Hepatocyte (in vitro differentiated cells): Measurements from ENCODE around the gene AKAP6. TPM values are rescaled to one million over a fixed set of nuclear protein-coding genes. Genes with fewer than 3 reads are reported as not detected.

ENCODE experiments used
- DNase-seq: peaks from one replicate; pipeline ENCODE4 v3.0.0-alpha.2; 2016; ENCODE audit warnings: low spot score
- H2AFZ ChIP-seq: fragments of 200-600 bp; sonication (generic); 2 replicates; pipeline ENCODE4 v1.6.0; 2016; ENCODE audit warnings: antibody characterized with exemption, mild to moderate bottlenecking
- H3K27ac ChIP-seq: fragments of 200-600 bp; sonication (generic); 2 replicates; pipeline ENCODE4 v1.5.1; 2016; ENCODE audit warnings: mild to moderate bottlenecking
- H3K27me3 ChIP-seq: fragments of 200-600 bp; sonication (generic); 2 replicates; pipeline ENCODE4 v1.6.1; 2016
- H3K36me3 ChIP-seq: fragments of 200-600 bp; sonication (generic); replicated peaks from 2 replicates; pipeline ENCODE4 v1.5.1; 2016; ENCODE audit warnings: low read depth; ENCODE audit not compliant: insufficient read depth
- H3K4me1 ChIP-seq: fragments of 200-600 bp; sonication (generic); 2 replicates; pipeline ENCODE4 v1.5.1; 2016; ENCODE audit warnings: mild to moderate bottlenecking, moderate library complexity; ENCODE audit not compliant: insufficient read depth
- H3K4me2 ChIP-seq: fragments of 200-600 bp; sonication (generic); 2 replicates; pipeline ENCODE4 v1.6.0; 2016
- H3K4me3 ChIP-seq: fragments of 200-600 bp; sonication (generic); 2 replicates; pipeline ENCODE4 v1.5.1; 2016; ENCODE audit warnings: mild to moderate bottlenecking
- H3K79me2 ChIP-seq: fragments of 200-600 bp; sonication (generic); 2 replicates; pipeline ENCODE4 v1.6.0; 2017; ENCODE audit warnings: mild to moderate bottlenecking
- H3K9me2 ChIP-seq: fragments of 200-600 bp; sonication (generic); replicated peaks from 2 replicates; pipeline ENCODE4 v1.6.0; 2017; ENCODE audit warnings: mild to moderate bottlenecking; ENCODE audit not compliant: insufficient read depth
- H3K9me3 ChIP-seq: fragments of 200-600 bp; sonication (generic); 2 replicates; pipeline ENCODE4 v1.5.1; 2016; ENCODE audit warnings: low read depth, mild to moderate bottlenecking
- H4K20me1 ChIP-seq: fragments of 200-600 bp; sonication (generic); 2 replicates; pipeline ENCODE4 v1.6.0; 2016; ENCODE audit warnings: mild to moderate bottlenecking; ENCODE audit not compliant: insufficient read depth, poor library complexity, severe bottlenecking
- CTCF ChIP-seq: fragments of 200-600 bp; sonication (generic); IDR thresholded peaks from 2 replicates; pipeline ENCODE4 v1.5.1; 2016; ENCODE audit warnings: antibody characterized with exemption, mild to moderate bottlenecking; ENCODE audit not compliant: poor library complexity
- EZH2 ChIP-seq: fragments of 200-600 bp; sonication (generic); IDR thresholded peaks from 2 replicates; pipeline ENCODE4 v1.6.1; 2016; ENCODE audit warnings: antibody characterized with exemption, mild to moderate bottlenecking, borderline replicate concordance
- EZH2phosphoT487 ChIP-seq: fragments of 200-600 bp; sonication (generic); IDR thresholded peaks from one replicate; pipeline ENCODE4 v1.6.1; 2018; ENCODE audit warnings: antibody characterized with exemption, mild to moderate bottlenecking, low read depth, moderate library complexity; ENCODE audit not compliant: unreplicated experiment, severe bottlenecking
- WGBS: methylation state at CpG from one replicate; pipeline ENCODE4 v1.1.6; 2016; ENCODE audit warnings: low lambda C conversion rate; ENCODE audit errors: missing lambda C conversion rate; 5-methylcytosine and 5-hydroxymethylcytosine counted together
- polyA plus RNA-seq: library from polyadenylated mRNA; unstranded; fragments of >200 nt; fragmentation: Nextera tagmentation; extraction: Ambion mirVana; gene quantifications from 2 replicates; pipeline ENCODE4 v1.2.1, GENCODE V29; 2016
- total RNA-seq: library from RNA; depleted of rRNA; stranded (reverse); fragments of >200 nt; gene quantifications from 2 replicates; pipeline ENCODE4 v1.2.3, GENCODE V29; 2014

AKAP6 gene
- total and polyA plus RNA-seq, 2 experiments from 2014 or later: 1.1 to 2.1 TPM

DNA sequence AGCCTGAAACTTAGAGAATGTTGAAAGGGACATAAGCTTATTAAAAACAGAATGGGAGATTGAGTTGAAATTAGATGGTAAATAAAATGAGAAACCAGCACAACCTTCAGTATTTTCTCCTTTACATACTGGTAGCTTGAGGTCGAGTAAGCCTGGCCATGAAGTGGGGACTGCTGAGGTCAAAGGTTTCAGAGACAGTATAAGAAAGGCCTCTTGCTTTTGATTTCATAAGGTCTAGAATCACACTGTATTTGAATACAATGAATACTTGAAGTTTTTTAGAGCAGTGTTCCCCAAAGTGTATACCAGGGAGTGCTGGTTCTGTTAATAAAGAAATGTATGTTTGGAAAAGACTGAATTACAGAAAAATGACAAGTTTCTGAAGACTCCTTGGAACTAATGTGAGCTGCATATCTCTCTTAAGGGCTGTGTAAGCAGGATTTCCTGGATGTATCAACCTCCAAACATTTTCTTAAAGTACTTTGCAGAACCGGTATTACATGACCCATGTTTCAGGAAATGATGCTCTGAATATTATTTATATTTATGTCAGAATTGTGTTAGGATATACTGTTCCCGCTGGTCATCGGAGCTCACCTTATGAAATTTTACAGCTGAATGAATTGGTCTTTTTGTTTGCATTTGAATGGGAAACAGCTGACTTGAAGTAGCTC is 85.0 kb downstream of the AKAP6 start:
- no peaks in the 10 kb centered on the region for H3K4me1 ChIP-seq
- no peaks in the 10 kb centered on the region for H3K79me2 ChIP-seq
- H3K4me3 ChIP-seq: no peak overlapping the region
- no peak for TF ChIP-seq EZH2phosphoT487
- no peak for TF ChIP-seq CTCF
- TF ChIP-seq EZH2: no peak
- no peaks in the 10 kb centered on the region for H3K9me3 ChIP-seq
- WGBS: 45% methylated on average over 4 of the region's 4 CpGs
- no peaks in the 10 kb centered on the region for H3K9me2 ChIP-seq
- no peaks in the 10 kb centered on the region for H3K36me3 ChIP-seq
- no peak overlapping the region for H3K4me2 ChIP-seq
- no peak overlapping the region for H2AFZ ChIP-seq
- DNase-seq: no peak
- no peaks in the 10 kb centered on the region for H3K27me3 ChIP-seq
- H3K27ac ChIP-seq: no peak overlapping the region
- H4K20me1 ChIP-seq: no peaks in the 10 kb centered on the region

DNA sequence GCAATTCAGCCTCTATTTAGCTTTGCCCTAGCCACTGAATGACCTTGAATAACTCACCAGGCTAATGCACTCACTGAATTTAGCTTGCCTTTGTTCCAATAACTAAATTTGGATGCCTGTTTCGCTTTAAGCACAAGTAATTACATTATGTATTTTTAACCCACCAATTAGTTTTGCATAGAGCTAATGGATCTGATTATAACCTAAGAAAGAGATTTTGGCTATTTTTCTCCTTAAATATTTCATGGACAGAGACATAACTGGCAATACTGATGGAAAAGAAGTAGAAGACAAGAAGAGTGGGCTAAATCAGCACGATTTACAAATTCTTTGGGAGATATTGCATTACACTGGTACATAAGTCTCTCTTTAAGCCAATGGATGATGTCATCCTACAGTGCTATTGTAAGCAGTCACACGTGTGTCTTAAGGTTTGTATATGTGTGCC is 85.7 kb downstream of the AKAP6 start:
- H3K27ac ChIP-seq: no peak overlapping the region
- no peak overlapping the region for H3K4me2 ChIP-seq
- H3K4me1 ChIP-seq: no peaks in the 10 kb centered on the region
- H4K20me1 ChIP-seq: no peaks in the 10 kb centered on the region
- H3K27me3 ChIP-seq: no peaks in the 10 kb centered on the region
- H3K9me2 ChIP-seq: no peaks in the 10 kb centered on the region
- DNase-seq: no peak
- no peaks in the 10 kb centered on the region for H3K9me3 ChIP-seq
- no peaks in the 10 kb centered on the region for H3K36me3 ChIP-seq
- TF ChIP-seq CTCF (no peak), EZH2phosphoT487 (no peak), EZH2 (no peak)
- no peaks in the 10 kb centered on the region for H3K79me2 ChIP-seq
- H2AFZ ChIP-seq: no peak overlapping the region
- WGBS: 49% methylated on average over 3 of the region's 3 CpGs
- no peak overlapping the region for H3K4me3 ChIP-seq

DNA sequence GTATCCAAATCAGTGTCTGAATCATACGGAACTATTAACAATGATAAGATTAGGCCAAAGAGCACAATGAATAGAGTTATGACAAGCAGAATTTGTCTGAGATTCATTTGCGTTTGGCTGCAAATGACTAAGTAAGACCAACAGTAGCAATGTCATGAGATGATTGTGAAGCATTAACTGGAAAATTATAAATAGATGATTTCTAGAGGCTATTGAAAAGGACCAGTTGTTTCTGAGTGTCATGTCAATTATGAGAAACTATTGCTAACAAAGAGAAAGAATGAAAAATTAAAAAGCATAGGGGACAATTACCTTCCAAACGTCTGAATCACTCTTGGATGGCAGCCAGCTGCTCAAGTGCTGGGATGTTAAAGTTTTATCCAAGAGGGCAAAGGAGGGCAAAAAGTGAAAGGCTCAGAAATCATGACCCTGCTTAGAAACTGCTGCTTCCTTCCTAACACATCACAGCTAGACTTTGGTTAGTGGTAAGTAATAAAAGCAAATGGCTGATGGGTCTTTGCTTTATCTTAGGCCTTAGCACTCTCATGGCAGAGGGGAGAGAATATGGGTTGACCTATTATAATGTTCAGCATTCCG is 89.0 kb downstream of the AKAP6 start:
- peak; percentile 44 for DNase-seq
- Histone ChIP-seq H3K4me1 (no peaks in the 10 kb centered on the region), H2AFZ (no peak overlapping the region), H3K36me3 (no peaks in the 10 kb centered on the region), H3K4me2 (no peak overlapping the region), H3K9me2 (no peaks in the 10 kb centered on the region), H3K79me2 (no peaks in the 10 kb centered on the region), H4K20me1 (no peaks in the 10 kb centered on the region), H3K9me3 (no peaks in the 10 kb centered on the region), H3K4me3 (no peak overlapping the region), H3K27ac (no peak overlapping the region), H3K27me3 (no peaks in the 10 kb centered on the region)
- 62% methylated on average over 4 of the region's 4 CpGs for WGBS
- TF ChIP-seq EZH2phosphoT487 (no peak), CTCF (no peak), EZH2 (no peak)
